ENCODE data around the gene CMIP. TPM values are rescaled to one million over a fixed set of nuclear protein-coding genes. Genes with fewer than 3 reads are reported as not detected.

The CMIP gene
- total RNA-seq, 4 donors from 2014 or later = 17.1 to 60.5 (median 39.7) TPM

GRCh38 chr16:81455006-81455405 lies 10.4 kb downstream of the CMIP start:
- H3K4me1 ChIP-seq = peaks cover 22 to 91% (median 52%) of the 10 kb centered on the region in 3 donors
- TF ChIP-seq CTCF (IDR thresholded peaks at IDR 0.05) = no peak
- TF ChIP-seq POLR2A (IDR thresholded peaks at IDR 0.05) = no peak
- WGBS, 2 donors = 89 to 91% methylated on average over 10 to 13 of the region's 13 CpGs
- no peaks in the 10 kb centered on the region for H3K27me3 ChIP-seq
- no peaks in the 10 kb centered on the region for H3K9me3 ChIP-seq
- no peak overlapping the region for H3K27ac ChIP-seq
- intact Hi-C loops (cut with DNase I) = no loop called here
- peaks cover 0 to 35% (median 0%) of the 10 kb centered on the region in 3 donors for H3K36me3 ChIP-seq
- H3K4me3 ChIP-seq = no peak overlapping the region
- DNase-seq = no peak

GRCh38 chr16:81455720-81456494 lies 11.3 kb downstream of the CMIP start:
- intact Hi-C loops (cut with DNase I) = no loop called here
- Histone ChIP-seq H3K9me3 (no peaks in the 10 kb centered on the region), H3K4me3 (no peak overlapping the region), H3K36me3 (peaks cover 0 to 38% (median 0%) of the 10 kb centered on the region in 3 donors), H3K27ac (no peak overlapping the region), H3K27me3 (no peaks in the 10 kb centered on the region), H3K4me1 (peaks cover 23 to 92% (median 60%) of the 10 kb centered on the region in 3 donors)
- TF ChIP-seq POLR2A (IDR thresholded peaks at IDR 0.05) (no peak), CTCF (IDR thresholded peaks at IDR 0.05) (no peak)
- WGBS, 2 donors = 79 to 85% methylated on average over 12 to 13 of the region's 17 CpGs
- no peak for DNase-seq

- peak overlapping the region in 2 of 4 donors; percentile 47 to 64 for H3K27ac ChIP-seq
- no peak for DNase-seq
- intact Hi-C loops (cut with DNase I) = no loop called here
- peaks cover 0 to 38% (median 0%) of the 10 kb centered on the region in 3 donors for H3K36me3 ChIP-seq
- no peak overlapping the region for H3K4me3 ChIP-seq
- H3K9me3 ChIP-seq = no peaks in the 10 kb centered on the region
- H3K27me3 ChIP-seq = no peaks in the 10 kb centered on the region
- WGBS, 2 donors = 83 to 84% methylated on average over 19 of the region's 23 CpGs
- no peak for TF ChIP-seq CTCF (IDR thresholded peaks at IDR 0.05)
- TF ChIP-seq POLR2A (IDR thresholded peaks at IDR 0.05) = no peak
- peaks cover 31 to 92% (median 54%) of the 10 kb centered on the region in 3 donors for H3K4me1 ChIP-seq
Measured at GRCh38 chr16:81456523-81457325, 12.1 kb downstream of the CMIP start.

- Histone ChIP-seq H3K36me3 (peaks cover 0 to 38% (median 0%) of the 10 kb centered on the region in 3 donors), H3K9me3 (no peaks in the 10 kb centered on the region), H3K27ac (peak overlapping the region; percentile 44 to 69 (median 56)), H3K4me3 (no peak overlapping the region), H3K27me3 (no peaks in the 10 kb centered on the region), H3K4me1 (peaks cover 31 to 92% (median 47%) of the 10 kb centered on the region in 3 donors)
- 37 to 39% methylated on average over 8 of the region's 17 CpGs for WGBS, 2 donors
- DNase-seq = no peak
- intact Hi-C loops (cut with DNase I) = no loop called here
- TF ChIP-seq POLR2A (IDR thresholded peaks at IDR 0.05) (no peak), CTCF (IDR thresholded peaks at IDR 0.05) (no peak)
Measured at GRCh38 chr16:81457326-81458133, 12.9 kb downstream of the CMIP start.

Measured in esophagus squamous epithelium (tissue), 5 donors.